Measurements from ENCODE around the gene ARL3. TPM values are rescaled to one million over a fixed set of nuclear protein-coding genes. Genes with fewer than 3 reads are reported as not detected.

The ARL3 gene
- total RNA-seq, 1 donor from 2014 or later = 12.1 TPM

DNA sequence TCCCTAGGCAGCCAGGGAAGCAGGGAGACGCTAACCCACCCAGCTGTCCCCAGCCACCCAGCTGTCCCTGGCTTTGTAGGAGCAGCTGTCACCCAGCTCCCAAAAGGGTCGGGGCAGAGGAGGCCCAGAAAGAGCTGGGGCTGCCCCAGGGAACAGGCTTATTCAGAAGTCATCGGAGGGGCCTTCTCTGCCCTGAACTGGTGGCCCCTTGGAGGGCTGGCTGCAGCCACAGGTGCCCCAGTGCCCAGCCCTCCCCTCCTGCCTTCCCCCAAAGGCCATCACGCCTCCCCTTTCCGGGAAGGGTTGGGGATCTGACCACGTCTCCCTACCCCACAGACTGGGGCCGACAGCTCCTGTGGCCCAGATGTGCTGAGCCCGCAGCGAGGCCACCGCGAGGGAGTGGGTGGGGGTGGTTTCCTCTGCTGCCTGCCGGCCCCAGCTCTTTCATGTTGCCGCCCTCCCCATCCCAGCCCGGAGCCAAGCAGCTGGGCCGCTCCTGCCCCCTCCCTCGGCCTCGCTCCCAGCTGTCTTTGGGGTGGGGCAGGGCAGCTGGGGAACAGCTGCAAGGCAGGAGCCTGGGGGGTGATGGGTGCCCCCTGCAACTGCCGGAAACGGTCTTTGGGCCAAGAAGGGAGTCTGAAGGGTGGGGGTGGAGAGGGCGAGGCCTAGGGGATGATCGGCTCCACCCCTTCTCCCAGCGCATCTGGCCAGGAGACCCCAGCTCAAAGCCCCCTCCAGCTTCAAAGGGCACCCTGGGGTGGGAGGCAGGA lies 53.1 kb downstream of the ARL3 start:
- H3K4me3 Mint-ChIP-seq (ENCODE audit: unreplicated experiment) = no peak overlapping the region
- no peak for DNase-seq (ENCODE audit: low spot score)
- TF ChIP-seq, protein P1, sequence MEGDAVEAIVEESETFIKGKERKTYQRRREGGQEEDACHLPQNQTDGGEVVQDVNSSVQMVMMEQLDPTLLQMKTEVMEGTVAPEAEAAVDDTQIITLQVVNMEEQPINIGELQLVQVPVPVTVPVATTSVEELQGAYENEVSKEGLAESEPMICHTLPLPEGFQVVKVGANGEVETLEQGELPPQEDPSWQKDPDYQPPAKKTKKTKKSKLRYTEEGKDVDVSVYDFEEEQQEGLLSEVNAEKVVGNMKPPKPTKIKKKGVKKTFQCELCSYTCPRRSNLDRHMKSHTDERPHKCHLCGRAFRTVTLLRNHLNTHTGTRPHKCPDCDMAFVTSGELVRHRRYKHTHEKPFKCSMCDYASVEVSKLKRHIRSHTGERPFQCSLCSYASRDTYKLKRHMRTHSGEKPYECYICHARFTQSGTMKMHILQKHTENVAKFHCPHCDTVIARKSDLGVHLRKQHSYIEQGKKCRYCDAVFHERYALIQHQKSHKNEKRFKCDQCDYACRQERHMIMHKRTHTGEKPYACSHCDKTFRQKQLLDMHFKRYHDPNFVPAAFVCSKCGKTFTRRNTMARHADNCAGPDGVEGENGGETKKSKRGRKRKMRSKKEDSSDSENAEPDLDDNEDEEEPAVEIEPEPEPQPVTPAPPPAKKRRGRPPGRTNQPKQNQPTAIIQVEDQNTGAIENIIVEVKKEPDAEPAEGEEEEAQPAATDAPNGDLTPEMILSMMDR (IDR thresholded peaks at IDR 0.05) = no peak
- H3K36me3 Mint-ChIP-seq (ENCODE audit: low read depth) = peaks cover 13% of the 10 kb centered on the region
- peaks cover 13% of the 10 kb centered on the region for H3K4me1 Mint-ChIP-seq (ENCODE audit: low read depth)
- no peak overlapping the region for H3K27ac Mint-ChIP-seq (ENCODE audit: unreplicated experiment)
- no peaks in the 10 kb centered on the region for H3K27me3 Mint-ChIP-seq (ENCODE audit: low read depth)
- H3K9me3 Mint-ChIP-seq (ENCODE audit: low read depth) = no peaks in the 10 kb centered on the region

DNA sequence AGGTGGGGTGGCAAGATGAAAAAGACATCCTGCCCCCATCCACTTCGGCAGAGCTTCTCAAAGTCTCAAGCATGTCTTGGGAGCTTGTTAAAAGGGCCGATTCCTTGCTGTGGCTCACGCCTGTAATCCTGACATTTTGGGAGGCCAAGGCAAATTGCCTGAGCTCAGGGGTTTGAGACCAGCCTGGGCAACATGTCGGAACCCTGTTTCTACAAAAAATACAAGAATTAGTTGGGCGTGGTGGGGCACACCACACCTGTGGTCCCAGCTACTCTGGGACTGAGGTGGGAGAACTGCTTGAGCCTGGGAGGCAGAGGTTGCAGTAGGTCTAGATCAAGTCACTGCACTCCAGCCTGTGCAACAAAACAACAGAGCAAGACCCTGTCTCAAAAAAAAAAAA lies 55.4 kb downstream of the ARL3 start:
- H3K36me3 Mint-ChIP-seq (ENCODE audit: low read depth) = peaks cover 18% of the 10 kb centered on the region
- no peaks in the 10 kb centered on the region for H3K9me3 Mint-ChIP-seq (ENCODE audit: low read depth)
- TF ChIP-seq, protein P1 (IDR thresholded peaks at IDR 0.05) = no peak
- no peak overlapping the region for H3K27ac Mint-ChIP-seq (ENCODE audit: unreplicated experiment)
- H3K27me3 Mint-ChIP-seq (ENCODE audit: low read depth) = no peaks in the 10 kb centered on the region
- peaks cover 13% of the 10 kb centered on the region for H3K4me1 Mint-ChIP-seq (ENCODE audit: low read depth)
- no peak for DNase-seq (ENCODE audit: low spot score)
- H3K4me3 Mint-ChIP-seq (ENCODE audit: unreplicated experiment) = no peak overlapping the region

DNA sequence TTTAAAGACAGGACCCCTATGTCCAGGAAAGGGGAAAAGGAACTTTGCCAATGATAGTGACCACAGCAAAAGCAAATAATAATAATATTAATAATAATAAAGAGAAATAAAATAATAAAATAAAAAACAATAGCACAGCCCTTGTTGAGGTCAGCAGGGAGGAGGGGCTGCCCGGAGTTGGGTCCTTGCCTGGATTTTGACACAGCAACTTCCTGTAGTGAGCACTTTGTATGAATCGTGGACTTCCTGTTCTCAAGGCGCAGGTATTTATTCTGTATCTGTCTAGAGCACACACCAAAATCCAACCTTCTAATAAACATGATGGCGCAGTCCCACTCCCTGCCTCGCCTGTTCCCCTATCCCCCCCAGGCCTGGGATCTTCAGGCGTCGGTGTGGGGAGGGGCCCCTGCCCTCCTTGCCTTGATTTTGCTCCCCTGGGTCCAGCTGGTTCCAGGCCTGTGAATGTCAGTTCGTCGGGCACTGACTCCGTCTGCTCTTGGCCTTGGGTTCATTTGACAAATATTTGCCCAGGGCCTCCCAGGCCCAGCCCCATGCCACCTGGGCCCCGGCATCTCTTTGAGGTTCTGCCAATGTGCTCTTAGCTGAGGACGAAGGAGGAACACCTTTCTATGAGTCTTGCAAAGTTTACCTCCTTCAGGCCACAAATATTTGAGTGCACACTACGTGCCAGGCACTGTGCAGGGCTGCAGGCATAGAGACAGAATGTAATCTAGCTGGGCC lies 56.0 kb downstream of the ARL3 start:
- TF ChIP-seq, protein P1 (IDR thresholded peaks at IDR 0.05) = no peak
- DNase-seq (ENCODE audit: low spot score) = no peak
- Mint-ChIP-seq H3K4me1 (ENCODE audit: low read depth) (peaks cover 13% of the 10 kb centered on the region), H3K4me3 (ENCODE audit: unreplicated experiment) (no peak overlapping the region), H3K9me3 (ENCODE audit: low read depth) (no peaks in the 10 kb centered on the region), H3K27ac (ENCODE audit: unreplicated experiment) (peak overlapping the region; percentile 27), H3K36me3 (ENCODE audit: low read depth) (peaks cover 20% of the 10 kb centered on the region), H3K27me3 (ENCODE audit: low read depth) (no peaks in the 10 kb centered on the region)

DNA sequence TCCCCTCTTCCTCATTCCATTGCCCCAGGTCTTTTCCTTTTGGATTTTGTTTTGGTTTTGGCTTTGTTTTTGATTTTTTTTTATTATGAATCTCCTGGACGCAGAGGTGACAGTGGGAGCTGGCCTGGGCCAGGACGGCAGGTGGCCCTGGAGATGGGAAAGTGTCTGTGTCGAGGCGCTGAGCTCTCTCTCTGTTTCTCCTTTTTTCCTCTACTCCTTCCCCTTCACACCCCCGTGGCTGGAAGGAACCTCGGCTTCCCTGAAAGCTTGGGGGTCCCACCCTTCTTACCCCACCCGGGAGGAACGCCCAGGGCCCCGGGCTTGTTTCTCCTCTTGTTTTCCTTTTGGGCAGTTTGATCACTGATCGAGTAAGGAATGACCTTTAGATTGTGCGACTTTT lies 56.7 kb downstream of the ARL3 start:
- no peak for DNase-seq (ENCODE audit: low spot score)
- H3K9me3 Mint-ChIP-seq (ENCODE audit: low read depth) = no peaks in the 10 kb centered on the region
- no peak overlapping the region for H3K4me3 Mint-ChIP-seq (ENCODE audit: unreplicated experiment)
- H3K36me3 Mint-ChIP-seq (ENCODE audit: low read depth) = peaks cover 22% of the 10 kb centered on the region
- no peaks in the 10 kb centered on the region for H3K27me3 Mint-ChIP-seq (ENCODE audit: low read depth)
- H3K4me1 Mint-ChIP-seq (ENCODE audit: low read depth) = peaks cover 12% of the 10 kb centered on the region
- H3K27ac Mint-ChIP-seq (ENCODE audit: unreplicated experiment) = peak overlapping the region; percentile 27
- TF ChIP-seq, protein P1 (IDR thresholded peaks at IDR 0.05) = no peak

DNA sequence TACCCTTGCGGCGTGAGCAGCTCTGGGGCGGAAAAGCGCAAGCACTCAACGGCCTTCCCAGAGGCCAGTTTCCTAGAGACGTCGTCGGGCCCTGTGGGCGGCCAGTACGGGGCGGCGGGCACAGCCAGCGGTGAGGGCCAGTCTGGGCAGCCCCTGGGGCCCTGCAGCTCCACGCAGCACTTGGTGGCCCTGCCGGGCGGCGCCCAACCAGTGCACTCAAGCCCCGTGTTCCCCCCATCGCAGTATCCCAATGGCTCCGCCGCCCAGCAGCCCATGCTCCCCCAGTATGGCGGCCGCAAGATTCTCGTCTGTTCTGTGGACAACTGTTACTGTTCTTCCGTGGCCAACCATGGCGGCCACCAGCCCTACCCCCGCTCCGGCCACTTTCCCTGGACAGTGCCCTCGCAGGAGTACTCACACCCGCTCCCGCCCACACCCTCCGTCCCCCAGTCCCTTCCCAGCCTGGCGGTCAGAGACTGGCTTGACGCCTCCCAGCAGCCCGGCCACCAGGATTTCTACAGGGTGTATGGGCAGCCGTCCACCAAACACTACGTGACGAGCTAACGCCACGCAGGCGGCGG lies 57.3 kb downstream of the ARL3 start:
- TF ChIP-seq, protein P1 (IDR thresholded peaks at IDR 0.05) = no peak
- H3K27ac Mint-ChIP-seq (ENCODE audit: unreplicated experiment) = no peak overlapping the region
- H3K4me1 Mint-ChIP-seq (ENCODE audit: low read depth) = peaks cover 9% of the 10 kb centered on the region
- H3K36me3 Mint-ChIP-seq (ENCODE audit: low read depth) = peaks cover 22% of the 10 kb centered on the region
- H3K9me3 Mint-ChIP-seq (ENCODE audit: low read depth) = no peaks in the 10 kb centered on the region
- no peak for DNase-seq (ENCODE audit: low spot score)
- H3K27me3 Mint-ChIP-seq (ENCODE audit: low read depth) = no peaks in the 10 kb centered on the region
- no peak overlapping the region for H3K4me3 Mint-ChIP-seq (ENCODE audit: unreplicated experiment)

Data from chondrocyte (in vitro differentiated cells).